ENCODE data around the gene SKP2.

DNA sequence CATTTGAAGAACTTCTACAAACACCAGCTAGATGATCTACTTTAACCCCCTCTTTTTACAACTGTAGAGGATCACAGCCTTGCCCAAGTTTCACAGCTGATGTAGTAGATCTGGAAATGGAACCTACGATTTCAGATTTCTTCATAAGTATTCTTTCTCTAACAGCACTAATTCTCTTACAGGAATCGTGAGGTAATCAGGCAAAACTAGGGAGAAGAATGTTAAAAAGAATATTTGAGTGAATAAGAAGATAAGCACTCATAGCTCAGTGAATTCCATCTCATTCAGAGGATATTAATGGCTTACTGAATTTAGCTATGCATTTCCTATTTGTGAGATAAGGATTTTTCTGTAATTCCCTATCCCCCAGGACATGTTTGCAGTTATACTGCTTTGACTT is 47.7 kb downstream of the SKP2 start:
- TF ChIP-seq HDAC2 (IDR thresholded peaks at IDR 0.05) (no peak), POLR2A (IDR thresholded peaks at IDR 0.05; ENCODE audit: low read length) (no peak), CBX8 (IDR thresholded peaks at IDR 0.05) (no peak), SMC3 (IDR thresholded peaks at IDR 0.05) (no peak), MAFK (IDR thresholded peaks at IDR 0.05; ENCODE audit: partially characterized antibody) (no peak), JUNB (IDR thresholded peaks at IDR 0.05) (no peak), TP53 (CRISPR knock-in tag; IDR thresholded peaks at IDR 0.05) (no peak), MAZ (IDR thresholded peaks at IDR 0.05; ENCODE audit: borderline replicate concordance, low read depth, low read length) (no peak), EP300 (IDR thresholded peaks at IDR 0.05) (no peak), RAD21 (conservative IDR thresholded peaks at IDR 0.05 in 1 of 2, IDR thresholded peaks at IDR 0.05 in 1 of 2) (no peak), SREBF2 (IDR thresholded peaks at IDR 0.05) (no peak), CHD4 (IDR thresholded peaks at IDR 0.05; ENCODE audit: borderline replicate concordance) (no peak)
- TF ChIP-seq, protein P1, sequence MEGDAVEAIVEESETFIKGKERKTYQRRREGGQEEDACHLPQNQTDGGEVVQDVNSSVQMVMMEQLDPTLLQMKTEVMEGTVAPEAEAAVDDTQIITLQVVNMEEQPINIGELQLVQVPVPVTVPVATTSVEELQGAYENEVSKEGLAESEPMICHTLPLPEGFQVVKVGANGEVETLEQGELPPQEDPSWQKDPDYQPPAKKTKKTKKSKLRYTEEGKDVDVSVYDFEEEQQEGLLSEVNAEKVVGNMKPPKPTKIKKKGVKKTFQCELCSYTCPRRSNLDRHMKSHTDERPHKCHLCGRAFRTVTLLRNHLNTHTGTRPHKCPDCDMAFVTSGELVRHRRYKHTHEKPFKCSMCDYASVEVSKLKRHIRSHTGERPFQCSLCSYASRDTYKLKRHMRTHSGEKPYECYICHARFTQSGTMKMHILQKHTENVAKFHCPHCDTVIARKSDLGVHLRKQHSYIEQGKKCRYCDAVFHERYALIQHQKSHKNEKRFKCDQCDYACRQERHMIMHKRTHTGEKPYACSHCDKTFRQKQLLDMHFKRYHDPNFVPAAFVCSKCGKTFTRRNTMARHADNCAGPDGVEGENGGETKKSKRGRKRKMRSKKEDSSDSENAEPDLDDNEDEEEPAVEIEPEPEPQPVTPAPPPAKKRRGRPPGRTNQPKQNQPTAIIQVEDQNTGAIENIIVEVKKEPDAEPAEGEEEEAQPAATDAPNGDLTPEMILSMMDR (IDR thresholded peaks at IDR 0.05): no peak
- TF ChIP-seq, protein P2, sequence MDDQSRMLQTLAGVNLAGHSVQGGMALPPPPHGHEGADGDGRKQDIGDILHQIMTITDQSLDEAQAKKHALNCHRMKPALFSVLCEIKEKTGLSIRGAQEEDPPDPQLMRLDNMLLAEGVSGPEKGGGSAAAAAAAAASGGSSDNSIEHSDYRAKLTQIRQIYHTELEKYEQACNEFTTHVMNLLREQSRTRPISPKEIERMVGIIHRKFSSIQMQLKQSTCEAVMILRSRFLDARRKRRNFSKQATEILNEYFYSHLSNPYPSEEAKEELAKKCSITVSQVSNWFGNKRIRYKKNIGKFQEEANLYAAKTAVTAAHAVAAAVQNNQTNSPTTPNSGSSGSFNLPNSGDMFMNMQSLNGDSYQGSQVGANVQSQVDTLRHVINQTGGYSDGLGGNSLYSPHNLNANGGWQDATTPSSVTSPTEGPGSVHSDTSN (IDR thresholded peaks at IDR 0.05): no peak

All from A549 (cell line).